Lung (tissue), 12 donors: Measurements from ENCODE around the gene HIVEP1. TPM values are rescaled to one million over a fixed set of nuclear protein-coding genes. Genes with fewer than 3 reads are reported as not detected.

ENCODE experiments used
- ATAC-seq: fragments of 200-7000 bp; cut with Tn5 transposase; one replicate; pipeline ENCODE4 v1.9.1; 2020; ENCODE audit warnings: moderate number of reproducible peaks; ENCODE audit not compliant: insufficient read depth, low FRiP score
- DNase-seq, 3 donors: peaks; one replicate each; pipeline ENCODE4 v3.0.0-alpha.2; 2013 to 2017
- H3K27ac ChIP-seq, 2 donors: one replicate each; pipeline ENCODE4 v1.5.1; 2013; ENCODE audit warnings: mild to moderate bottlenecking in 2 of 2, moderate library complexity in 2 of 2, control low read depth in 1 of 2, inconsistent platforms in 1 of 2, low read depth in 1 of 2, low read length in 1 of 2
- H3K27me3 ChIP-seq, 3 donors: one replicate each; pipeline ENCODE4 v1.5.1; 2013; ENCODE audit warnings: low read length in 2 of 3; ENCODE audit not compliant: control insufficient read depth in 3 of 3, insufficient read depth in 3 of 3
- H3K36me3 ChIP-seq, 4 donors: one replicate each; pipeline ENCODE4 v1.5.1; 2013; ENCODE audit warnings: low read length in 4 of 4, mild to moderate bottlenecking in 1 of 4, moderate library complexity in 1 of 4; ENCODE audit not compliant: control insufficient read depth in 4 of 4, insufficient read depth in 4 of 4
- H3K4me1 ChIP-seq, 5 donors: one replicate each; pipeline ENCODE4 v1.5.1; 2013; ENCODE audit warnings: low read length in 5 of 5, mild to moderate bottlenecking in 2 of 5, moderate library complexity in 1 of 5; ENCODE audit not compliant: control insufficient read depth in 5 of 5, insufficient read depth in 5 of 5
- H3K4me3 ChIP-seq: one replicate; pipeline ENCODE4 v1.5.1; 2013; ENCODE audit warnings: mild to moderate bottlenecking, control low read depth, moderate library complexity
- H3K9ac ChIP-seq, 2 donors: one replicate each; pipeline ENCODE4 v1.5.1; 2013; ENCODE audit warnings: low read length in 2 of 2, control low read depth in 1 of 2; ENCODE audit not compliant: insufficient read depth in 1 of 2
- H3K9me3 ChIP-seq, 4 donors: one replicate each; pipeline ENCODE4 v1.5.1; 2013; ENCODE audit warnings: low read length in 3 of 4, mild to moderate bottlenecking in 1 of 4, moderate library complexity in 1 of 4; ENCODE audit not compliant: control insufficient read depth in 4 of 4, insufficient read depth in 3 of 4
- CTCF ChIP-seq: IDR thresholded peaks from 2 replicates; pipeline ENCODE4 v1.5.1; 2012; ENCODE audit warnings: mild to moderate bottlenecking; ENCODE audit errors: control extremely low read depth, extremely low read depth
- WGBS, 2 donors: extraction: QIAGEN DNeasy Blood & Tissue Kit; methylation state at CpG; one replicate each; pipeline ENCODE4 v1.1.7; 2013; 5-methylcytosine and 5-hydroxymethylcytosine counted together
- polyA plus RNA-seq, 2 donors: library from polyadenylated mRNA; stranded (reverse); fragments of 200-250 nt; gene quantifications; one replicate each; pipeline ENCODE4 v1.2.1, GENCODE V29; 2013
- total RNA-seq, 2 donors: library from RNA; depleted of rRNA in 1 of 2; stranded (reverse); fragments of >200 nt in 1 of 2; gene quantifications; one replicate each; pipeline ENCODE4 v1.2.1, GENCODE V29; 2014 to 2021
- donor health status: control.
- donor health status: control.
- donor health status: Bipolar disorder and iron deficiency.
- donor health status: healthy.
- donor health status: DM: yes; HTN: yes; CAD: no.

HIVEP1 gene
- total and polyA plus RNA-seq, 4 donors, result 3.1 to 49.6 (median 20.5) TPM

DNA sequence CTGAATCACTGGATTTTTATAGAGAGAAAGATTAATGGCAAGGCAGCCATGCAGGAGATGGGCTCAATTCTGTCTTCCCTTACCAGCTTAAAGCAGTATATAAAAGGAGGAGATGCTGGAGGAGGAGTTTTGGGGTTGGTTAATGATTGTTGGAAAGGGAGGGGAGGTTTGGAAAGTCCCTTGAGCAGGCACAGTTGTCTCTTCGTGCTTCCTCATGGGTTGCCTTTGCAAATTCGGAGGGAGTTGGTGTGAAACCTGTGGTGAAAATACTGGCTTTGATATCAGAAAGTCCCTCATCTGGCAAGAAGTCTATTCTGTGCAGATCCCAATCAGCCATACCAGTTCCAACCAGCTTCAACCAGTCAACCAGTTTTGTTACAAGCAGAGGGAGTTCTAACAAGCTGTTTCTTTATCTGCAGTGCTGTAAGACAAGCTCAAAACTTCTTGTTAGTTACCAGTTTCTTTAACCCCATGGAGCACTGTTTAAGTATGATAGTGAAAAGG is 107.0 kb downstream of the HIVEP1 start:
- 41 to 74% methylated on average over 2 of the region's 2 CpGs for WGBS, 2 donors
- H3K4me3 ChIP-seq, result no peak overlapping the region
- H3K9ac ChIP-seq, result no peak overlapping the region
- DNase-seq (peak in 1 of 3 donors; percentile 34), ATAC-seq (no peak)
- H3K9me3 ChIP-seq, result peaks cover 0 to 2% (median 0%) of the 10 kb centered on the region in 4 donors
- H3K27ac ChIP-seq, result no peak overlapping the region
- H3K36me3 ChIP-seq, result peaks cover 13 to 30% (median 20%) of the 10 kb centered on the region in 4 donors
- H3K27me3 ChIP-seq, result no peaks in the 10 kb centered on the region
- H3K4me1 ChIP-seq, result no peaks in the 10 kb centered on the region
- no peak for TF ChIP-seq CTCF

DNA sequence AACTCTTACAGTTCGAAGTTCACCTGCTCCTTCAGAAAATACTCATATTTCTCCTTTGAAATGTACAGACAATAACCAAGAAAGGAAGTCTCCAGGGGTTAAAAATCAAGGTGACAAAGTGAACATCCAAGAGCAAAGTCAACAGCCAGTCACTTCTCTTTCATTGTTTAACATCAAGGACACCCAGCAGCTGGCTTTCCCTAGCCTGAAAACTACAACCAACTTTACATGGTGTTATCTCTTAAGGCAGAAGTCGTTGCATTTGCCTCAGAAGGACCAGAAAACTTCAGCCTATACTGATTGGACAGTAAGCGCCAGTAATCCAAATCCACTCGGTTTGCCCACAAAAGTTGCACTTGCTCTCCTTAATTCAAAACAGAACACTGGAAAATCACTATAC is 113.3 kb downstream of the HIVEP1 start:
- Histone ChIP-seq H3K9me3 (no peaks in the 10 kb centered on the region), H3K27me3 (no peaks in the 10 kb centered on the region), H3K4me3 (no peak overlapping the region), H3K27ac (no peak overlapping the region), H3K9ac (no peak overlapping the region), H3K36me3 (peaks cover 11 to 25% (median 15%) of the 10 kb centered on the region in 4 donors), H3K4me1 (peaks cover 0 to 2% (median 0%) of the 10 kb centered on the region in 5 donors)
- 87 to 95% methylated on average over 4 of the region's 4 CpGs for WGBS, 2 donors
- no peak for TF ChIP-seq CTCF
- ATAC-seq, result no peak
- no peak for DNase-seq

DNA sequence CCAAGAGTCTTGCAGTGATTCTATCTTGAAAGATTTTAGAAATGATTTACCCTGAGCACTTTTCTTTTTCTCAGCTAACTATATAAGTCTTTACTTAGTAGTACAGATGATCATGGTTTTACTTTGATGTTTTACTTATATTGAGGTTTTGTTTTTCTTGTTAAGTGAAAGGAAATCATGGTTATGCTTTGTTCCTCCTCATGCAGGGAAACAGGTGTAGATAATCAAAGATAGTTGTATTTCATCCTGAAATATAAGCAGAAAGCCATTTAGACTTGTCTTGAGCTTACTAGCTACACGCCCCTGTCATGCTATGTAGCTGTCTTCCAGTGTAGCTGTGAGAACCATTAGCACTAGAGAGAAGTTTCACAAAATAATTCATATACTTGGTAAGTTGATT is 113.9 kb downstream of the HIVEP1 start:
- ATAC-seq, result no peak
- 95 to 97% methylated on average over 1 of the region's 1 CpG for WGBS, 2 donors
- no peak for TF ChIP-seq CTCF
- peaks cover 0 to 2% (median 0%) of the 10 kb centered on the region in 5 donors for H3K4me1 ChIP-seq
- DNase-seq, result no peak
- no peak overlapping the region for H3K27ac ChIP-seq
- no peak overlapping the region for H3K4me3 ChIP-seq
- H3K9me3 ChIP-seq, result no peaks in the 10 kb centered on the region
- no peaks in the 10 kb centered on the region for H3K27me3 ChIP-seq
- H3K9ac ChIP-seq, result no peak overlapping the region
- peaks cover 5 to 18% (median 10%) of the 10 kb centered on the region in 4 donors for H3K36me3 ChIP-seq

DNA sequence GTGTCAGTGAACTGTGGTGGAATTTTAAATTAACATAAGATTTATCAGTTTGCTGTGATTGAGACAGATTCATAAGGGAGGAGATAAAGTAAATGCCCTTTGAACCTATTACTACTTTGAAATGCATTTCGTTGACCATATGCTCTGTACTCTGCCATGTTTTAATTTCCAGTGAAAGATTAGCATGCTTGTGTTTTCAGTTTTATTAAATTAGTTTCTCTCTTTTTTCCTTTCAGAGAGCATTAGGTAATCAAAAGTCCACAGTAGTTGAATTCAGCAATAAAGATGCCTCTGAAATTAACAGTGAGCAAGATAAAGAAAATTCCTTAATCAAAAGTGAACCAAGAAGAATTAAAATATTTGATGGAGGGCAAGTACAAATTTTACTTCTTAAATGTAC is 117.4 kb downstream of the HIVEP1 start:
- Histone ChIP-seq H3K27me3 (no peaks in the 10 kb centered on the region), H3K4me3 (no peak overlapping the region), H3K9ac (no peak overlapping the region), H3K4me1 (peaks cover 0 to 2% (median 0%) of the 10 kb centered on the region in 5 donors), H3K9me3 (no peaks in the 10 kb centered on the region), H3K36me3 (peaks cover 0 to 7% (median 1%) of the 10 kb centered on the region in 4 donors), H3K27ac (no peak overlapping the region)
- no peak for ATAC-seq
- TF ChIP-seq CTCF, result no peak
- DNase-seq, result no peak
- WGBS, 2 donors, result 88 to 90% methylated on average over 1 of the region's 1 CpG
